Breast epithelium (tissue), 4 donors: ENCODE data around the gene RGS3. TPM values are rescaled to one million over a fixed set of nuclear protein-coding genes. Genes with fewer than 3 reads are reported as not detected.

Experiments used
- DNase-seq, 2 donors: peaks; one replicate each; pipeline ENCODE4 v3.0.0-alpha.2; 2019; ENCODE audit warnings: low spot score in 2 of 2
- H3K27ac ChIP-seq, 2 donors: fragments of 200-600 bp; sonication (generic) in 1 of 2; one replicate each; pipeline ENCODE4 v1.5.1; 2016 to 2019; ENCODE audit warnings: mild to moderate bottlenecking in 1 of 2
- H3K27me3 ChIP-seq, 2 donors: fragments of 200-600 bp; sonication (generic) in 1 of 2; one replicate each; pipeline versions ENCODE4 v1.5.1 to v1.6.0; 2017 to 2019; ENCODE audit warnings: control low read depth in 1 of 2, mild to moderate bottlenecking in 1 of 2
- H3K36me3 ChIP-seq: fragments of 200-600 bp; one replicate; pipeline ENCODE4 v1.5.1; 2019
- H3K4me1 ChIP-seq, 2 donors: fragments of 200-600 bp; sonication (generic); one replicate each; pipeline ENCODE4 v1.5.1; 2016 to 2019; ENCODE audit warnings: control low read depth in 1 of 2
- H3K4me3 ChIP-seq, 3 donors: fragments of 200-600 bp; sonication (generic); 1 replicate in 2 of 3; 2 replicates in 1 of 3; pipeline ENCODE4 v1.5.1; 2016 to 2019; ENCODE audit warnings: mild to moderate bottlenecking in 3 of 3, moderate library complexity in 2 of 3
- H3K9me3 ChIP-seq, 2 donors: fragments of 200-600 bp; sonication (generic) in 1 of 2; one replicate each; pipeline ENCODE4 v1.5.1; 2016 to 2019; ENCODE audit warnings: control low read depth in 1 of 2
- POLR2A ChIP-seq: fragments of 450-650 bp; IDR thresholded peaks from one replicate; pipeline ENCODE4 v1.6.1; 2016; ENCODE audit warnings: antibody characterized with exemption, mild to moderate bottlenecking, moderate library complexity
- POLR2AphosphoS5 ChIP-seq, 3 donors: sonication (generic); formaldehyde crosslinking; IDR thresholded peaks; one replicate each; pipeline ENCODE4 v1.6.1; 2017; ENCODE audit warnings: antibody characterized with exemption in 3 of 3
- intact Hi-C: fragments of 100-400 bp; cut with DNase I; formaldehyde crosslinking; loops from one replicate; pipeline ENCODE4 v1.15.1; 2023; ENCODE audit warnings: low total_unique reads
- total RNA-seq, 3 donors: library from RNA; depleted of rRNA; stranded (reverse); fragments of >200 nt; gene quantifications; one replicate each; pipeline ENCODE4 v1.1.0, GENCODE V29; 2016
- TF ChIP-seq, protein P1 (sequence below), 3 donors: fragments of 450-650 bp; IDR thresholded peaks; one replicate each; pipeline ENCODE4 v1.5.1; 2016 to 2017; ENCODE audit warnings: antibody characterized with exemption in 3 of 3, mild to moderate bottlenecking in 3 of 3, moderate library complexity in 3 of 3

Gene RGS3
- total RNA-seq, 3 donors from 2014 or later, result 31.7 to 49.0 (median 35.4) TPM

GRCh38 chr9:113444736-113445135 lies 18.8 kb upstream of the RGS3 start:
- Histone ChIP-seq H3K9me3 (no peaks in the 10 kb centered on the region), H3K4me1 (no peaks in the 10 kb centered on the region), H3K27me3 (no peaks in the 10 kb centered on the region), H3K4me3 (no peak overlapping the region), H3K27ac (no peak overlapping the region), H3K36me3 (no peaks in the 10 kb centered on the region)
- intact Hi-C loops, result loop anchor here (5.0 kb wide), 1 partner anchor 213 kb away; no protein-coding TSS in a partner anchor
- TF ChIP-seq, protein P1, sequence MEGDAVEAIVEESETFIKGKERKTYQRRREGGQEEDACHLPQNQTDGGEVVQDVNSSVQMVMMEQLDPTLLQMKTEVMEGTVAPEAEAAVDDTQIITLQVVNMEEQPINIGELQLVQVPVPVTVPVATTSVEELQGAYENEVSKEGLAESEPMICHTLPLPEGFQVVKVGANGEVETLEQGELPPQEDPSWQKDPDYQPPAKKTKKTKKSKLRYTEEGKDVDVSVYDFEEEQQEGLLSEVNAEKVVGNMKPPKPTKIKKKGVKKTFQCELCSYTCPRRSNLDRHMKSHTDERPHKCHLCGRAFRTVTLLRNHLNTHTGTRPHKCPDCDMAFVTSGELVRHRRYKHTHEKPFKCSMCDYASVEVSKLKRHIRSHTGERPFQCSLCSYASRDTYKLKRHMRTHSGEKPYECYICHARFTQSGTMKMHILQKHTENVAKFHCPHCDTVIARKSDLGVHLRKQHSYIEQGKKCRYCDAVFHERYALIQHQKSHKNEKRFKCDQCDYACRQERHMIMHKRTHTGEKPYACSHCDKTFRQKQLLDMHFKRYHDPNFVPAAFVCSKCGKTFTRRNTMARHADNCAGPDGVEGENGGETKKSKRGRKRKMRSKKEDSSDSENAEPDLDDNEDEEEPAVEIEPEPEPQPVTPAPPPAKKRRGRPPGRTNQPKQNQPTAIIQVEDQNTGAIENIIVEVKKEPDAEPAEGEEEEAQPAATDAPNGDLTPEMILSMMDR (IDR thresholded peaks at IDR 0.05), result no peak
- TF ChIP-seq POLR2AphosphoS5 (IDR thresholded peaks at IDR 0.05) (no peak), POLR2A (no peak)
- DNase-seq, result no peak

- Histone ChIP-seq H3K4me1 (no peaks in the 10 kb centered on the region), H3K4me3 (no peak overlapping the region), H3K9me3 (no peaks in the 10 kb centered on the region), H3K36me3 (no peaks in the 10 kb centered on the region), H3K27ac (no peak overlapping the region), H3K27me3 (no peaks in the 10 kb centered on the region)
- intact Hi-C loops, result loop anchor here (5.0 kb wide), 1 partner anchor 211 kb away; no protein-coding TSS in a partner anchor
- DNase-seq, result no peak
- TF ChIP-seq, protein P1 (IDR thresholded peaks at IDR 0.05), result peak; percentile 47 to 77 (median 76)
- TF ChIP-seq POLR2A, result no peak
Observed at GRCh38 chr9:113446323-113446740, 17.2 kb upstream of the RGS3 start.

DNA sequence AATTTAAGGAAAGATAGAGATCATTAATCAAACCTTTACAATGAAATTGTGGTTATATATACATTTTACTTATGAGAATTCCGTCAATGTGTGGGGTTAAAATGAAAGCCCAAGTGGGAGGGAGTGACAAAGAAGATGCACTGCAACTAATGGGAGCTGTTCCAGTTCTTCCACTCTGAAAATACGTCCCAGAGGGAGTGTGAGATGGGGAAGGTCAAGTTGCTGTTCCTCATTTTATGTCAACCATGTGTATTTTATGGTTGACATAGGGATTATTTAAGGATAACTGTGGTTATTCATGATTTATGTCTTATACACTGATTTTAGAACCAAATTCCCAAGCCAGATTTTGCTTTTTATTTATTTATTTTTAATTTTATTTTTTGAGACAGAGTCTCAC lies 14.2 kb upstream of the RGS3 start:
- Histone ChIP-seq H3K27me3 (no peaks in the 10 kb centered on the region), H3K27ac (no peak overlapping the region), H3K36me3 (no peaks in the 10 kb centered on the region), H3K9me3 (no peaks in the 10 kb centered on the region), H3K4me1 (no peaks in the 10 kb centered on the region), H3K4me3 (no peak overlapping the region)
- no peak for DNase-seq
- intact Hi-C loops, result loop anchor here (5.0 kb wide), 1 partner anchor 208 kb away; no protein-coding TSS in a partner anchor
- TF ChIP-seq, protein P1 (IDR thresholded peaks at IDR 0.05), result no peak
- no peak for TF ChIP-seq POLR2AphosphoS5 (IDR thresholded peaks at IDR 0.05)
- TF ChIP-seq POLR2A, result no peak

- Histone ChIP-seq H3K27ac (no peak overlapping the region), H3K36me3 (no peaks in the 10 kb centered on the region), H3K9me3 (no peaks in the 10 kb centered on the region), H3K4me1 (peaks cover 0 to 3% of the 10 kb centered on the region in 2 donors), H3K27me3 (no peaks in the 10 kb centered on the region), H3K4me3 (no peak overlapping the region)
- TF ChIP-seq, protein P1 (IDR thresholded peaks at IDR 0.05), result no peak
- TF ChIP-seq POLR2AphosphoS5 (IDR thresholded peaks at IDR 0.05) (no peak), POLR2A (no peak)
- DNase-seq, result no peak
- intact Hi-C loops, result no loop called here
Observed at GRCh38 chr9:113452113-113452605, 11.4 kb upstream of the RGS3 start.

GRCh38 chr9:113454914-113455761 lies 8.4 kb upstream of the RGS3 start:
- H3K4me3 ChIP-seq, result no peak overlapping the region
- peak in 1 of 3 donors; percentile 15 for TF ChIP-seq POLR2AphosphoS5 (IDR thresholded peaks at IDR 0.05)
- no peak for TF ChIP-seq POLR2A
- no peak for DNase-seq

More at GRCh38 chr9:113454914-113455761, 8.4 kb upstream of the RGS3 start:
- intact Hi-C loops, result no loop called here
- no peaks in the 10 kb centered on the region for H3K36me3 ChIP-seq
- H3K27ac ChIP-seq, result peak overlapping the region; percentile 82 to 88
- H3K27me3 ChIP-seq, result no peaks in the 10 kb centered on the region
- H3K9me3 ChIP-seq, result no peaks in the 10 kb centered on the region
- peaks cover 0 to 3% of the 10 kb centered on the region in 2 donors for H3K4me1 ChIP-seq
